Endothelial cell of umbilical vein (primary cell): ENCODE data around the gene GRM8. TPM values are rescaled to one million over a fixed set of nuclear protein-coding genes. Genes with fewer than 3 reads are reported as not detected.

Experiments
- BruUV-seq: library from RNA; stranded (reverse); fragments of 400-500 nt; replicated peaks from 2 replicates; lab custom pipeline; 2021; lab: Mats Ljungman, UMichigan
- CTCF ChIA-PET: fragments of 300-600, 350-600 bp; sonication (Branson Sonifier 250); formaldehyde crosslinking; loops from one replicate; lab custom pipeline; 2021; ENCODE audit warnings: antibody characterized with exemption, inconsistent platforms; lab: Charles Lee
- POLR2A ChIA-PET: fragments of 300-600, 350-600 bp; sonication (Branson Sonifier 250); formaldehyde crosslinking; loops from one replicate; lab custom pipeline; 2021; ENCODE audit warnings: antibody characterized with exemption, inconsistent platforms; lab: Charles Lee
- DNase-seq: peaks from one replicate; pipeline ENCODE4 v3.0.0-alpha.2; 2011; ENCODE audit warnings: low read depth, low spot score
- FAIRE-seq: peaks from 2 replicates; lab custom pipeline; 2011; peaks lifted over from hg19 to GRCh38; lab: Jason Lieb, UNC
- H2AFZ ChIP-seq: 2 replicates; pipeline ENCODE4 v1.6.0; 2012; ENCODE audit warnings: low read depth, low read length, control low read depth, inconsistent platforms
- H3K27ac ChIP-seq: 2 replicates; pipeline ENCODE4 v1.5.1; 2011; ENCODE audit warnings: low read depth, mild to moderate bottlenecking, control low read depth, low read length, moderate library complexity; ENCODE audit not compliant: insufficient read depth
- H3K27me3 ChIP-seq, 2 experiments: 2 replicates each; pipeline versions ENCODE4 v1.6.0 to v1.6.1; 2011; ENCODE audit warnings: low read length in 2 of 2, mixed read lengths in 1 of 2; ENCODE audit not compliant: control insufficient read depth in 2 of 2, insufficient read depth in 2 of 2
- H3K36me3 ChIP-seq, 2 experiments: 2 replicates in 1 of 2; 3 replicates in 1 of 2; pipeline ENCODE4 v1.5.1; 2011; ENCODE audit warnings: low read length in 2 of 2, mild to moderate bottlenecking in 1 of 2, moderate library complexity in 1 of 2; ENCODE audit not compliant: control insufficient read depth in 2 of 2, insufficient read depth in 2 of 2; ENCODE audit errors: extremely low read depth in 1 of 2
- H3K4me1 ChIP-seq: 3 replicates; pipeline ENCODE4 v1.5.1; 2011; ENCODE audit warnings: mild to moderate bottlenecking, low read length; ENCODE audit not compliant: control insufficient read depth, insufficient read depth; ENCODE audit errors: extremely low read depth
- H3K4me2 ChIP-seq: 2 replicates; pipeline ENCODE4 v1.6.1; 2011; ENCODE audit warnings: low read length, control low read depth, mixed read lengths; ENCODE audit not compliant: insufficient read depth
- H3K4me3 ChIP-seq, 3 experiments: fragments of 200-600 bp in 1 of 3; sonication (generic), shearing (Covaris generic) in 1 of 3; replicated peaks in 1 of 3; 2 replicates each; pipeline ENCODE4 v1.5.1; 2011 to 2016; ENCODE audit warnings: control low read depth in 3 of 3, low read length in 3 of 3, mild to moderate bottlenecking in 2 of 3, inconsistent platforms in 1 of 3, low read depth in 1 of 3, moderate library complexity in 1 of 3; ENCODE audit not compliant: insufficient read depth in 1 of 3
- H3K79me2 ChIP-seq: 2 replicates; pipeline ENCODE4 v1.6.0; 2012; ENCODE audit warnings: low read length, inconsistent platforms; ENCODE audit not compliant: control insufficient read depth, insufficient read depth
- H3K9ac ChIP-seq: replicated peaks from 2 replicates; pipeline ENCODE3; 2011; ENCODE audit warnings: low read length, control low read depth; ENCODE audit not compliant: insufficient read depth; ENCODE audit errors: extremely low read depth
- H3K9me1 ChIP-seq: replicated peaks from 3 replicates; pipeline ENCODE4 v1.6.0; 2011; ENCODE audit warnings: mild to moderate bottlenecking, low read length; ENCODE audit not compliant: control insufficient read depth, insufficient read depth; ENCODE audit errors: extremely low read depth
- H3K9me3 ChIP-seq: replicated peaks from 2 replicates; pipeline ENCODE4 v1.5.1; 2012; ENCODE audit warnings: low read length, inconsistent platforms; ENCODE audit not compliant: control insufficient read depth, insufficient read depth
- H4K20me1 ChIP-seq: replicated peaks from 2 replicates; pipeline ENCODE3; 2011; ENCODE audit warnings: mild to moderate bottlenecking, low read length; ENCODE audit not compliant: control insufficient read depth, insufficient read depth; ENCODE audit errors: extremely low read depth
- EZH2 ChIP-seq: IDR thresholded peaks from 2 replicates; pipeline ENCODE4 v1.6.1; 2012; ENCODE audit warnings: borderline replicate concordance, low read depth, mild to moderate bottlenecking, moderate library complexity, low read length, inconsistent platforms; ENCODE audit not compliant: severe bottlenecking
- FOS ChIP-seq: IDR thresholded peaks from 2 replicates; pipeline ENCODE4 v1.6.1; 2011; ENCODE audit warnings: mild to moderate bottlenecking, low read length, moderate library complexity, borderline replicate concordance; ENCODE audit not compliant: insufficient read depth
- GATA2 ChIP-seq: IDR thresholded peaks from 2 replicates; pipeline ENCODE4 v1.7.0; 2011; ENCODE audit warnings: low read depth, mild to moderate bottlenecking, moderate library complexity, mixed read lengths, low read length; ENCODE audit not compliant: insufficient read length, insufficient read depth
- JUN ChIP-seq: IDR thresholded peaks from 2 replicates; pipeline ENCODE4 v1.6.1; 2011; ENCODE audit warnings: borderline replicate concordance, low read depth; ENCODE audit not compliant: insufficient read length, insufficient read depth
- MYC ChIP-seq: IDR thresholded peaks from one replicate; pipeline ENCODE4 v1.6.1; 2011; ENCODE audit warnings: mild to moderate bottlenecking, low read depth, low read length
- POLR2A ChIP-seq: IDR thresholded peaks from 2 replicates; pipeline ENCODE4 v1.6.1; 2012; ENCODE audit warnings: low read depth, mild to moderate bottlenecking, control low read depth, low read length
- POLR2AphosphoS5 ChIP-seq: IDR thresholded peaks from 2 replicates; pipeline ENCODE4 v1.6.1; 2012; ENCODE audit warnings: low read depth, mild to moderate bottlenecking, control low read depth, low read length, moderate library complexity; ENCODE audit not compliant: insufficient read depth
- dilution Hi-C: fragments of 300-500 bp; cut with MboI; formaldehyde crosslinking; loops from one replicate; pipeline ENCODE4 v1.15.0; 2019; ENCODE audit warnings: low sequenced_read_pairs; ENCODE audit not compliant: extremely low pct_ligation_motif_present
- intact Hi-C: fragments of 100-400 bp; cut with micrococcal nuclease; formaldehyde crosslinking; loops from one replicate; pipeline ENCODE4 v1.10.0; 2022
- polyA plus RNA-seq, 4 experiments: library from polyadenylated mRNA; depleted of rRNA in 3 of 4; stranded (reverse) in 3 of 4; unstranded in 1 of 4; fragments of >200 nt; gene quantifications; 2 replicates each; pipeline versions ENCODE4 v1.2.1 to v1.2.3, GENCODE V29; 2011 to 2012; ENCODE audit warnings: missing spikeins in 1 of 4
- total RNA-seq: library from RNA; stranded (reverse); gene quantifications from 2 replicates; pipeline ENCODE4 v1.2.3, GENCODE V29; 2021
- TF ChIP-seq, protein P1 (sequence below): IDR thresholded peaks from 2 replicates; pipeline ENCODE4 v1.6.1; 2011; ENCODE audit not compliant: insufficient read depth, insufficient read length
- TF ChIP-seq, protein P2 (sequence below), 2 donors: IDR thresholded peaks; 1 replicate in 1 of 2; 2 replicates in 1 of 2; pipeline ENCODE4 v1.5.1; 2011; ENCODE audit warnings: low read length in 2 of 2, mild to moderate bottlenecking in 2 of 2, moderate library complexity in 2 of 2, control low read depth in 1 of 2, inconsistent platforms in 1 of 2, low read depth in 1 of 2; ENCODE audit not compliant: insufficient read depth in 1 of 2; ENCODE audit errors: extremely low read depth in 1 of 2

GRM8 gene
- total and polyA plus RNA-seq, 2 donors (not counting 3 experiments of a cell fraction or from before 2014, with no cell fraction given), result not detected

DNA sequence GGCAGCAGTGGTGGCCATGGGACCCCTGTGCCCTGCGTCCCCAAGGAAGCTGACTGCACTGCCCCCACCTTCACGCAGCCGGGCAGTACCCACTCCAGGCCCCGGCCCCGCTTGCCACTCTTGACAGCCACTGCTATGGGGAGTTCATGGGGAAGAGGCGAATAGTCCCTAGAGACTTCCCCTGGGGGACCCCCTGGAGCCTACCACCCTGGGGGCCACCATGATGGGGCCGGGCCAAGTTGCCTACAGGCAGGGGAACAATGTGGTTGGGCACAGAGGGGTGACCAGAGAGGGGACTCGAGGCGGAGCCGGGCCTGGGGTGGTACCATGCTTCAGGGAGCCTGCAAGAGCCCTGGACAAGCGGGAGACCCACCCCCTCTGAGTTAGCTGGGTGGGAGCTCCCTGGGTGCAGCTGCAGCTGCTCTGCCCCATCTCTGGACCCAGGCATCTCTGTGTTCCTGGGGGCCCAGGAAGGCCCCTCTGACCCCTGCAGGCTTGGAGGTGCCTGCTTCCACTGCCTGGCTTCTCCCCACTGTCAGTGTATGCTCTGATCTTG, 567.6 kb downstream of the GRM8 start:
- BruUV-seq, result no TSS peak
- H2AFZ ChIP-seq, result no peak overlapping the region
- H3K79me2 ChIP-seq, result no peaks in the 10 kb centered on the region
- no peak overlapping the region for H3K9ac ChIP-seq
- no peak overlapping the region for H3K4me3 ChIP-seq
- no peaks in the 10 kb centered on the region for H3K27me3 ChIP-seq
- no peaks in the 10 kb centered on the region for H3K9me1 ChIP-seq
- H3K4me2 ChIP-seq, result no peak overlapping the region
- DNase-seq, result no peak
- H3K4me1 ChIP-seq, result no peaks in the 10 kb centered on the region
- H3K36me3 ChIP-seq, result no peaks in the 10 kb centered on the region
- no peak for TF ChIP-seq POLR2A
- TF ChIP-seq, protein P1, sequence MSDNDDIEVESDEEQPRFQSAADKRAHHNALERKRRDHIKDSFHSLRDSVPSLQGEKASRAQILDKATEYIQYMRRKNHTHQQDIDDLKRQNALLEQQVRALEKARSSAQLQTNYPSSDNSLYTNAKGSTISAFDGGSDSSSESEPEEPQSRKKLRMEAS, result no peak
- no peak for TF ChIP-seq MYC
- no peak for TF ChIP-seq JUN
- TF ChIP-seq GATA2, result no peak
- no peak for TF ChIP-seq POLR2AphosphoS5
- TF ChIP-seq, protein P2, sequence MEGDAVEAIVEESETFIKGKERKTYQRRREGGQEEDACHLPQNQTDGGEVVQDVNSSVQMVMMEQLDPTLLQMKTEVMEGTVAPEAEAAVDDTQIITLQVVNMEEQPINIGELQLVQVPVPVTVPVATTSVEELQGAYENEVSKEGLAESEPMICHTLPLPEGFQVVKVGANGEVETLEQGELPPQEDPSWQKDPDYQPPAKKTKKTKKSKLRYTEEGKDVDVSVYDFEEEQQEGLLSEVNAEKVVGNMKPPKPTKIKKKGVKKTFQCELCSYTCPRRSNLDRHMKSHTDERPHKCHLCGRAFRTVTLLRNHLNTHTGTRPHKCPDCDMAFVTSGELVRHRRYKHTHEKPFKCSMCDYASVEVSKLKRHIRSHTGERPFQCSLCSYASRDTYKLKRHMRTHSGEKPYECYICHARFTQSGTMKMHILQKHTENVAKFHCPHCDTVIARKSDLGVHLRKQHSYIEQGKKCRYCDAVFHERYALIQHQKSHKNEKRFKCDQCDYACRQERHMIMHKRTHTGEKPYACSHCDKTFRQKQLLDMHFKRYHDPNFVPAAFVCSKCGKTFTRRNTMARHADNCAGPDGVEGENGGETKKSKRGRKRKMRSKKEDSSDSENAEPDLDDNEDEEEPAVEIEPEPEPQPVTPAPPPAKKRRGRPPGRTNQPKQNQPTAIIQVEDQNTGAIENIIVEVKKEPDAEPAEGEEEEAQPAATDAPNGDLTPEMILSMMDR (IDR thresholded peaks at IDR 0.05; ENCODE audit: extremely low read depth in 1 of 2, insufficient read depth in 1 of 2, low read depth in 1 of 2, low read length in 2 of 2), result no peak
- TF ChIP-seq FOS, result no peak
- TF ChIP-seq EZH2, result no peak
- no peaks in the 10 kb centered on the region for H4K20me1 ChIP-seq
- ChIA-PET POLR2A (no interaction called here), CTCF (interaction anchor here (1.0 kb wide), 1 partner anchor 10 kb away, joined by 3 read pairs; no protein-coding TSS in a partner anchor)
- no peak for FAIRE-seq
- intact Hi-C loops, result no loop called here
- no peak overlapping the region for H3K27ac ChIP-seq
- H3K9me3 ChIP-seq, result no peaks in the 10 kb centered on the region
- dilution Hi-C loops, result no loop called here
